Activated CD4-positive, alpha-beta T cell treated with anti-CD3 and anti-CD28 coated beads for 36 hours (primary cell): ENCODE data around the gene MAD1L1. TPM values are rescaled to one million over a fixed set of nuclear protein-coding genes. Genes with fewer than 3 reads are reported as not detected.
"Not testable (repeated sequence)": the region's sequence is repeated elsewhere in the genome, so short reads cannot be mapped to it uniquely, and the experiment has no call there.

Experiments used
- ATAC-seq: fragments of 200-7000 bp; cut with Tn5 transposase; one replicate; pipeline ENCODE4 v1.10.0; 2021; ENCODE audit warnings: mild to moderate bottlenecking, moderate library complexity
- CTCF ChIA-PET: fragments of 350-600 bp; sonication (Branson Sonifier 250); formaldehyde crosslinking; loops from one replicate; lab custom pipeline; 2021; ENCODE audit warnings: antibody characterized with exemption; lab: Charles Lee
- POLR2A ChIA-PET: fragments of 350-600 bp; sonication (Branson Sonifier 250); formaldehyde crosslinking; loops from one replicate; lab custom pipeline; 2021; ENCODE audit warnings: antibody characterized with exemption, inconsistent platforms; lab: Charles Lee
- DNase-seq: peaks from one replicate; pipeline ENCODE4 v3.0.0-alpha.2; 2020
- H3K27ac Mint-ChIP-seq: one replicate; pipeline ENCODE4 v1.8.0; 2021; ENCODE audit warnings: mixed read lengths
- H3K27me3 Mint-ChIP-seq: one replicate; pipeline ENCODE4 v1.8.0; 2021; ENCODE audit warnings: mixed read lengths
- H3K36me3 Mint-ChIP-seq: one replicate; pipeline ENCODE4 v1.8.0; 2021; ENCODE audit warnings: low read depth, mixed read lengths
- H3K4me1 Mint-ChIP-seq: one replicate; pipeline ENCODE4 v1.8.0; 2021; ENCODE audit warnings: mixed read lengths
- H3K4me3 Mint-ChIP-seq: one replicate; pipeline ENCODE4 v1.8.0; 2021; ENCODE audit warnings: mild to moderate bottlenecking, moderate library complexity, mixed read lengths
- H3K9me3 Mint-ChIP-seq: one replicate; pipeline ENCODE4 v1.8.0; 2021; ENCODE audit warnings: low read depth, mixed read lengths
- intact Hi-C, 2 experiments: fragments of 100-400 bp; cut with DNase I in 1 of 2; cut with micrococcal nuclease in 1 of 2; formaldehyde crosslinking; loops; one replicate each; pipeline versions ENCODE4 v1.14.2 to v1.15.1; 2022 to 2024; cut with DNase I, micrococcal nuclease
- total RNA-seq, 2 experiments: library from RNA; stranded (reverse); gene quantifications; one replicate each; pipeline ENCODE4 v1.2.3, GENCODE V29; 2021

MAD1L1 gene
- total RNA-seq, 2 experiments from 2014 or later, result 50.2 to 61.7 TPM

DNA sequence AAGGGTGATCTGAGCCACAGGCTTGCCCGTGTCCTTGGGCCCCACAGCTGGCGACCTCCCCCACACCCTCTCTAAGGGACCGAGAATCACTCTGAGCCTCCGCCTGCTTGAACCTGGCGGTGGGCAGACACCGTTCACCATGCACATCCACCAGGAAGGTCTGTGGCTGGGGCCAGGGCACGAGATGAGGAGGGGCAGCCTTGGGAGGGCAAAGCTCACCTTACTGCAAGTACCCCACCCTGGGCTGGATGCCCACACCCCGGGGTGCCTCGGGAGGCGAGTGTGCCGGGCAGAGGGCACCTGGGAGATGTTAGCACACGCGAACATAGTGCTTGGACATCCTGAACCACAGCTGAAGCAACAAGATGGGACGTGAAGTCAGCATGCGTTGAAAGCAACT, 350.8 kb downstream of the MAD1L1 start:
- ATAC-seq (no peak), DNase-seq (no peak)
- ChIA-PET POLR2A (interaction anchor here (0.6 kb wide), 2 partner anchors 197 to 1362 kb away, joined by 3 to 4 read pairs; partner anchors contain the start of gene PDGFA), CTCF (interaction anchor here (1.0 kb wide), 1 partner anchor 8 kb away, joined by 3 read pairs; no protein-coding TSS in a partner anchor)
- no peak overlapping the region for H3K4me3 Mint-ChIP-seq
- H3K27ac Mint-ChIP-seq, result no peak overlapping the region
- H3K27me3 Mint-ChIP-seq, result no peaks in the 10 kb centered on the region
- H3K9me3 Mint-ChIP-seq, result peaks cover 4% of the 10 kb centered on the region
- intact Hi-C loops, result no loop called here
- peaks cover 20% of the 10 kb centered on the region for H3K4me1 Mint-ChIP-seq
- peaks cover 18% of the 10 kb centered on the region for H3K36me3 Mint-ChIP-seq

DNA sequence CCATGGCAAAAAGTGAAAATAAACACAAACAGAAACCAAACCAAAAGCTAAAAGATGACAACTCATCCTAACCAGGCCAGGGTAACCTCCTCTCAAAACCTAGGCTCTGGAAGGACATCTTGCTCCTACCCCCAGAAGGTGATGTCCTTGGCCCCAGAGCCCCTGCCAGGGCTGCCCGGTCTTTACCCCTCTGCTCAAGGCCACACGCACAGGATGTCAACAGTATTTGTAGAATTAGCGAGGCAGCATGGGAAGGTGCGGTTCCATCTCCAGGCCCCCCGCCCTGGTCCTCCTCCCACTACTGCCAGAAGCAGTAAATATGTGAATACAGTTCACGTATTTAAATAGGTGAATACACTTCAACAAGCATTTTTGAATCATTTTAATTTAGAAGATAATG, 356.1 kb downstream of the MAD1L1 start:
- ATAC-seq, H3K27ac Mint-ChIP-seq, H3K4me3 Mint-ChIP-seq, intact Hi-C loops, H3K27me3 Mint-ChIP-seq, DNase-seq, POLR2A ChIA-PET, H3K9me3 Mint-ChIP-seq, CTCF ChIA-PET: not testable (repeated sequence)
- H3K36me3 Mint-ChIP-seq, result peaks cover 15% of the 10 kb centered on the region
- H3K4me1 Mint-ChIP-seq, result peaks cover 20% of the 10 kb centered on the region

DNA sequence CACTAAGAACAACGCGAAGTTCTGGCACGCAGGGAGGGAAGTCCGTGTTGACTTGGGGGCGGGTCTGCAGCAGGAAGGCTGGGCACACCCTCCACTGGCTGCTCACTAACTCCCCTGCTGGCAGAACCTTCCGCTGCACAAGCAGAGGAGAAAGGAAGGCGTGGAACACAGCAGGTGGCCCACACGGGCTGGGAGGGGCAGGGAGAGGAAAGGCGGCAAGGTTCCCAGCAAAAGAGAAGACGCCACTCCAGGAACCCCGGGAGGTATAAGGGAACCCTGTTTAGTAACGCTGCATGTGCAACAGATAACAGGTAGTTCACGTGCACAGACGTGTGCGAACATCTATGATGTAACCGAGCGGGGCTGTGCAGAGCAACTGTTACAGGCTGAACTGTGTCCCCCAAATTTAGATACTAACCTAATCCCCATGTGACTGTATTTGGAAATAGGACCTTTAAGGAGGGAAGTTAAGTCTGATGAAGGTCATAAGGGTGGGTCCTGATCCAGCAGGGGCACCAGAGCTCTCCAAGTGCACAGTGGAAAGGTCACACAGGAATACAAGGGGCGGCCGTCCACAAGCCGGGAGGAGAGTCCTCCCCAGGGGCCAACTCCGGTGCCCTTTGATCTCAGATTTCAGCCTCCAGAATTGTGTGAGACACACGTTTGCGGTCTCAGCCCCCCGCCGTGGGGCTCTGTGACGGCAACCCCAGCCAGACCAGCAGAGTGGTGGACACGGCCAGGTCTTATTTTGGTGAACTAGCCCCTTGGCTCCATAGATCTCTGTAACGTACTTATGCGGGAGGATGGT, 357.1 kb downstream of the MAD1L1 start:
- H3K27me3 Mint-ChIP-seq, POLR2A ChIA-PET, H3K4me3 Mint-ChIP-seq, intact Hi-C loops, H3K9me3 Mint-ChIP-seq: not testable (repeated sequence)
- CTCF ChIA-PET, result interaction anchor here (0.8 kb wide), 1 partner anchor 9 kb away, joined by 3 read pairs; no protein-coding TSS in a partner anchor
- peak; percentile 99 for ATAC-seq
- peak overlapping the region; percentile 9 for H3K27ac Mint-ChIP-seq
- peaks cover 17% of the 10 kb centered on the region for H3K36me3 Mint-ChIP-seq
- peaks cover 16% of the 10 kb centered on the region for H3K4me1 Mint-ChIP-seq
- peak; percentile 56 for DNase-seq

DNA sequence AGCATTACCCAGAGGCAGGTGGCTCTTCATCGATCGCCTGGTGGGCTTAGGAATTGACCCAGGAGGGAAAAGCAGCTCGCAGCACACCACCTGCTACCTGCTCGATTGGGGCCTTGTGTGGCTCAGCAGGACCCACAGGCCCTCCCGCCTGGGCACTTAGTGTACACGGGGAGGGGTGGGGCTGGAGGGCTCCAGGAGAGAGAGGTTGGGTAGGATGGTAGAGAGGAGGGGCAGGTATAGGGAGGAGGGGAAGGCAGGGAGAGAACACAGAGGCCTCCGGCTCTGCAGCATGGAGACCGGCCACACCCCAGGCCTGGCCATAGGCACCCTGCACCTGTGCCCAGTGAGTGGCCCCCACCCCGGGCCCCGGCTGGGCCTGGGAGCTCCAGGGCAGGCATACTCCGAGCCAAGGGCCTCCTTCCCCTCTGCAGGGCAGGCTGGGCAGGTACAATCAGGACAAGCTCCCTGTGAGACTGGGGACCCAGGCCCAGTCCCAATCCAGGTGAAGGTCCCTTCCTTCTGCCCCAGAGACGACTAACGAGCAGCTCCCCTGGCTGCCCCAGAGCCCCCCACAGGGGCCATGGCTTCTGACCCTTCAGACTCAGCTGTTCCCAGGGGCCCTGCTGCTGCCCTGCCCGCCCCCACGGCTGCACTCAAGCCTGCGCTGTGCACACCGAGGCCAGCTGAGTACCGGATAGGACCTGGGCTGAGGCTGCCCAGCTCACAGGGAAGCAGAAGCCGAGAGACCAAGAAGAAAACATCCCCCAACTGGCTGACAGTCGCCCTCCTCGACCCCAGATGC, 358.0 kb downstream of the MAD1L1 start:
- H3K27me3 Mint-ChIP-seq, H3K9me3 Mint-ChIP-seq, H3K27ac Mint-ChIP-seq, intact Hi-C loops, ATAC-seq, POLR2A ChIA-PET, H3K4me3 Mint-ChIP-seq, DNase-seq: not testable (repeated sequence)
- Mint-ChIP-seq H3K36me3 (peaks cover 17% of the 10 kb centered on the region), H3K4me1 (peaks cover 16% of the 10 kb centered on the region)
- CTCF ChIA-PET, result interaction anchor here (0.6 to 0.8 kb wide), 2 partner anchors 8 to 209 kb away, joined by 3 read pairs; no protein-coding TSS in a partner anchor

DNA sequence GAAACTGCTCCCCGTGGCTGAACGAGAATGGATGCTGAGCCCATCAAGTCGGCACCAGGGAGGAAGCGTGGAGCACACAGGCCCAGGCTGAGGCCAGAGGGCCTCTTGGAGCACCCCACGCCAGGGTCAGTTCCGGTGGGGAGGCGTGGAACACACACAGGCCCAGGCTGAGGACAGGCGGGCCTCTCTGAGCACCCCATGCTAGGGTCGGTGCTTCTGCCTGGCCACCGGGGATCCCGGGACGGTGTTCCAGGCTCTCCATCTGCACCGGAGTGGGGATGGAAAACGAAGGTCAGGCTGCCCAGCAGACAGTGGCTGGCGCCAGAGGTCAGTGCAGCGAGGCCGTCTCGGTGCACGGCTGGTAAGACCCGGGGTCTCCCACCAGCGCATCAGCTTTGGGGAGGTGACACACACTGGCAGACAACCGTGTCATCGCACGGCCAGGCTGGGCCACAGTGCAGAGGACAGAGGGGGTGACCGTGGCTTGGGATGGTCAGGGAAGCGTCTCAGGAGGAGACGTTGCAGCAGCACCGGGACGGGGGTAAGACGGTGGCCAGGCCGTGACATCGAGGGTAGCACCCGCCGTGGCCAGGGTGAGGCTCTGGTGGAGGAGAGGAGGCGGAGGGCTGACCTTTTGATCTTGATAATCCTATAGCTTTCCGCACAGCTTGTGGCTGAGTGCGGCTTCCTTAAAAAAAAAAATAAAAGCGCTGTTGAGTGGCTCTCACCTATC, 358.7 kb downstream of the MAD1L1 start:
- intact Hi-C loops, result no loop called here
- Mint-ChIP-seq H3K36me3 (peaks cover 12% of the 10 kb centered on the region), H3K4me1 (peaks cover 16% of the 10 kb centered on the region), H3K9me3 (peaks cover 4% of the 10 kb centered on the region), H3K4me3 (no peak overlapping the region), H3K27me3 (no peaks in the 10 kb centered on the region), H3K27ac (no peak overlapping the region)
- ATAC-seq (no peak), DNase-seq (no peak)
- CTCF ChIA-PET, result no interaction called here
- POLR2A ChIA-PET, result no interaction called here

DNA sequence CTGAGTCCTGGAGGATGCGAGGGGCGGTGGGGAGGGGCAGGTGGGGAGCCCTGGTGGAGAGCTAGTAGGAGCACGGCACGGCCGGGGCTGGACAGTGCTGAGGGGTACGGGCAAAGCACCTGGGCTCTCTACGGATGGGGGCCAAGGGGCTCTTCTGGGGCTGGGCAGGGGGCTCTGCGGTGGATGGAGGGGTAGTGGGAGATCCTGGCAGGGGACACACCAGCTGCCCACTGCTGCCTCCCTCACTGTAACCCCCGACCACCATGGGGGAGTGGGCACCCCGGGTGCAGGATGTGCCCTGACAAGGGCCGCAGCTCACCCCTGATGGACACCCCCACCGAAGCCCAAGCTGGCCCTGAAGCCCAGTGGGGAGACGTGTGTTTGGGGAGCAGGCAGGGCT, 359.3 kb downstream of the MAD1L1 start:
- Mint-ChIP-seq H3K9me3 (peaks cover 2% of the 10 kb centered on the region), H3K27me3 (no peaks in the 10 kb centered on the region), H3K27ac (no peak overlapping the region), H3K4me1 (peaks cover 14% of the 10 kb centered on the region), H3K36me3 (peaks cover 9% of the 10 kb centered on the region), H3K4me3 (no peak overlapping the region)
- ChIA-PET CTCF (no interaction called here), POLR2A (no interaction called here)
- DNase-seq (no peak), ATAC-seq (no peak)
- intact Hi-C loops, result no loop called here

DNA sequence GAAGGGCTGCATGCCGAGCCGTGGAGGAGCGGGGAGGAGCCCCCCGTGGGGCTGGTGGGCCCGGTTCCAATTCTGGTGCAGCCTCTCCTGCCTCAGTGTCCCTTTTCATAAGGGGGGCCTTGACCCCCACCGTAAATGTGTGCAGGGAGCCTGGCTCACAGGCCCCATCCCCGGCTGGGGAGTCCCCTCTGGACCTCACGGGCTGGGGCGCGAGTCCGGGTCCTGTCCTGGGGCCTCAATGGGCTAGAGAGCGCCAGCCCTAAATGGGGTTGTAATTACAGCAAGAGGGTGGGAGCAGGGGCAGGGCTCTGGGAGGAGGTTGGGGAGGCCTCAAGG, 359.7 kb downstream of the MAD1L1 start:
- CTCF ChIA-PET, result no interaction called here
- Mint-ChIP-seq H3K4me3 (no peak overlapping the region), H3K27ac (no peak overlapping the region), H3K27me3 (no peaks in the 10 kb centered on the region), H3K36me3 (peaks cover 6% of the 10 kb centered on the region), H3K4me1 (peaks cover 14% of the 10 kb centered on the region), H3K9me3 (peaks cover 2% of the 10 kb centered on the region)
- intact Hi-C loops, result no loop called here
- POLR2A ChIA-PET, result no interaction called here
- no peak for DNase-seq
- no peak for ATAC-seq

DNA sequence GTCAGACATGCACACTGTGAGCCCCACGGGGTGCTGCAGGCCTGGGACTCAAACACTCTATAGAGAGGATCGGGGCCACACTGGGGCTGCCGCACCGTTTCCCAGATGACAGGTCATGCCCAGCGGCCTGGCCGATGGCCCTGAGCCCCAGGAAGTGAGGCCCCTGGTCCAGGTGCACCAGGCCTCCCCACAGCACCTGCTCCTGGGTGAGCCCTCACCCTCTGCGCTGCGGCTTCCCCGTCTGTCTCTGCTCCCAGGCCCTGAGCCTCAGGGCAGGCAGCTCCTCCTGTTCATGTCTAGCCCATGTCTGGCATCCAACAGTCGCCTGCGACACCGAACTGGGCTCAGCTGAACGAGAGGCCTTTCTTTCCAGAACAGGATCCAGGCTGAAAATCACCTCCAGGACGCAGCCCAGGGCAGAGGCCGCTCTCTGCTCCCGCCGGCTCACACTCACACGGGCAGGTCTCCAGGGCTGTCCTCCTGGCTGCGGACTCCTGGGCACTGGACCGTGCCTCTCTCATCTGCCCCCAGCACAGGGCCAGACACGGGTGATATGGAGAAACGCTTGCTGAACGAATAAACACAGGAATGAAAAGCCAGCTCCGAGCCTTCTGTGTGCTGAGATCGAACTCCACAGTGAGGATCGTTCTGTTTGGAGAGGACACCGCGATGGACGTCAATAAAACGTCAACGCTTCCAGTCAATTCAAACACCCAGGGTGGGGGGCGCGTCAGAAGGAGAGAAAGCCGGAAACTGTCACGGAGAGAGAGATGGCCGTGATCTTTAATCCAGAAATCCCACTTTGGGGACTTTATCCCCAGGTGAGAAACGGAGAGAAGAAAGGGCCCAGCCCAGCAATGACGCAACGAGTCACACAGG, 360.3 kb downstream of the MAD1L1 start:
- Mint-ChIP-seq H3K36me3 (peaks cover 3% of the 10 kb centered on the region), H3K27ac (no peak overlapping the region), H3K4me3 (no peak overlapping the region), H3K4me1 (peaks cover 14% of the 10 kb centered on the region), H3K27me3 (no peaks in the 10 kb centered on the region), H3K9me3 (no peaks in the 10 kb centered on the region)
- intact Hi-C loops, result no loop called here
- DNase-seq (no peak), ATAC-seq (no peak)
- CTCF ChIA-PET, result interaction anchor here (0.6 kb wide), 1 partner anchor 159 kb away, joined by 3 read pairs; no protein-coding TSS in a partner anchor
- POLR2A ChIA-PET, result no interaction called here

DNA sequence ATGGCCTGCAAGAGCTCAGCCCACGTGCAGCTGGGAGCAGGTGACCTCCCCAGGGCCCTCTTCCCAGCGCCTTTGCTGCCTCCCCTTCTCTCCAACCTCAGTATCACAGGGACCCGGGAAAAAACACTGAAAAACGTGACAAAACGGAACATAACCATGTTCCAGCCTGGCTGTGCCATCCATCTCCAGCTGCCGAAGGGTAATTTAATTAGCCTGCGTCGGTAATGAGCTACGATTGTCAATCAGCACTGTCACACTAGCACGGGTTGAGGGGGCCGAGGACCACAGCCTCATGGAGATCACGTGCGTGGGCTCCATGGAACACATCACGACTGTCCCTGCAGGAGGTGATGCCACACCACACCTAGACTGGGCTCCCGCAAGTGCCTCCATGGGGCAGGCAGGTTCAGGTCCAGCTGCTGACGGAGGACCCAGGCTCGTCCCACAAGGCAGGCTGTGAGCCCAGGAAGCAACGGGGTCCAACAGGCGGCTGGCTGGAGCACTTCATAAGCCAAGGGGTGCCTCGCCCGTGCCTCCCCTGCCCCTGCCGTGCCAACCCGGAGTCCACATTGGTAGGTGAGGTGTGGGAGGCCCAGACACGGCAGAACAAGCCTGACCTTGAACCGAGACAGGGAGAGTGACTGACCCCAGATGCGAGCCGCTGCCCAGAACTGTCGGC, 363.2 kb downstream of the MAD1L1 start:
- ATAC-seq, result no peak
- Mint-ChIP-seq H3K27ac (no peak overlapping the region), H3K27me3 (no peaks in the 10 kb centered on the region), H3K4me1 (peaks cover 8% of the 10 kb centered on the region), H3K36me3 (peaks cover 3% of the 10 kb centered on the region), H3K9me3 (no peaks in the 10 kb centered on the region), H3K4me3 (no peak overlapping the region)
- POLR2A ChIA-PET, result no interaction called here
- CTCF ChIA-PET, result no interaction called here
- DNase-seq, result no peak
- intact Hi-C loops, result no loop called here

DNA sequence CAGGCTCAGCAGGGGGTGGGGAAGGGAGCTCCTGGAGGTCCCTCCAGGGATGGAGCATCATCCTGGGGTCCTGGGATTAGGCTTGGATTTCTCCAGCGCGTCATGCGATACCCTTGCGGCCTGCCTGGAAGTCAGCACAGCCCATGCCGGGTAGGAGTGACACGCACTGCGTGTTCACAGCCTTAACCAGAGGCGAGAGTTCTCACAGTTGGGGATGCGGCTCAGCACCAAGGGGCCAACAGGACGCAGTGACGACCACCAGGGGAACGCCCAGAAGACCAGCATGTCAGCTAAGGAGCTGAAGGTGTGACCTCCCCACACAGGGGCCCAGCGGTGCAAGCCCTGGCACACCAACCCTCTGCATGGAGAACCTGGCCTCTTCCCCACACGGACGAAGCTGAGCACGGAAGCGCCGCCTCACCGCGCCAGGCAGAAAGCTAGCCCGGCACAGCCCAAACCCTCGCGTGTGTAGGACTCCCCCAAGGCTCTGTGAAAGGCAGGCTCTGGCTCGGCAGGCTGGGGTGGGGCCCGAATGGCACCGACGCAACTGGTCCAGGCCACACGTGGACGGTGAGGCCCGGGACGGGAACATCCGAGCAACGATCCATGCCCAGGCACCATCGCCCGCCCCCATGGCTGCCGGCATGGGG, 364.1 kb downstream of the MAD1L1 start:
- ChIA-PET POLR2A (no interaction called here), CTCF (no interaction called here)
- intact Hi-C loops, result no loop called here
- ATAC-seq, result no peak
- no peak overlapping the region for H3K4me3 Mint-ChIP-seq
- no peak overlapping the region for H3K27ac Mint-ChIP-seq
- no peaks in the 10 kb centered on the region for H3K27me3 Mint-ChIP-seq
- no peak for DNase-seq
- peaks cover 8% of the 10 kb centered on the region for H3K4me1 Mint-ChIP-seq
- no peaks in the 10 kb centered on the region for H3K9me3 Mint-ChIP-seq
- H3K36me3 Mint-ChIP-seq, result peaks cover 3% of the 10 kb centered on the region
